Measurements from ENCODE around the gene ATP6AP2. TPM values are rescaled to one million over a fixed set of nuclear protein-coding genes. Genes with fewer than 3 reads are reported as not detected.
A peak's percentile ranks its signal among the peaks of the same experiment; 100 is the strongest.

Gene ATP6AP2
- total RNA-seq, 4 donors from 2014 or later: 62.9 to 102 (median 67.3) TPM

- peak in 1 of 4 donors; percentile 17 for TF ChIP-seq POLR2A (IDR thresholded peaks at IDR 0.05)
- TF ChIP-seq CTCF (IDR thresholded peaks at IDR 0.05): peak in 1 of 6 experiments; percentile 2
- Histone ChIP-seq H3K4me3 (peak overlapping the region; percentile 9 to 55 (median 32)), H3K36me3 (peaks cover 0 to 2% (median 0%) of the 10 kb centered on the region in 3 donors), H3K9me3 (no peaks in the 10 kb centered on the region), H3K27ac (peak overlapping the region; percentile 67 to 83 (median 78)), H3K27me3 (no peaks in the 10 kb centered on the region), H3K4me1 (peaks cover 8 to 52% (median 22%) of the 10 kb centered on the region in 3 donors)
- intact Hi-C loops (cut with DNase I): no loop called here
- DNase-seq: peak; percentile 7
- 0 to 19% methylated on average over 4 of the region's 4 CpGs for WGBS, 2 donors
Observed at GRCh38 chrX:40644821-40645358, 64.1 kb downstream of the ATP6AP2 start.

DNA sequence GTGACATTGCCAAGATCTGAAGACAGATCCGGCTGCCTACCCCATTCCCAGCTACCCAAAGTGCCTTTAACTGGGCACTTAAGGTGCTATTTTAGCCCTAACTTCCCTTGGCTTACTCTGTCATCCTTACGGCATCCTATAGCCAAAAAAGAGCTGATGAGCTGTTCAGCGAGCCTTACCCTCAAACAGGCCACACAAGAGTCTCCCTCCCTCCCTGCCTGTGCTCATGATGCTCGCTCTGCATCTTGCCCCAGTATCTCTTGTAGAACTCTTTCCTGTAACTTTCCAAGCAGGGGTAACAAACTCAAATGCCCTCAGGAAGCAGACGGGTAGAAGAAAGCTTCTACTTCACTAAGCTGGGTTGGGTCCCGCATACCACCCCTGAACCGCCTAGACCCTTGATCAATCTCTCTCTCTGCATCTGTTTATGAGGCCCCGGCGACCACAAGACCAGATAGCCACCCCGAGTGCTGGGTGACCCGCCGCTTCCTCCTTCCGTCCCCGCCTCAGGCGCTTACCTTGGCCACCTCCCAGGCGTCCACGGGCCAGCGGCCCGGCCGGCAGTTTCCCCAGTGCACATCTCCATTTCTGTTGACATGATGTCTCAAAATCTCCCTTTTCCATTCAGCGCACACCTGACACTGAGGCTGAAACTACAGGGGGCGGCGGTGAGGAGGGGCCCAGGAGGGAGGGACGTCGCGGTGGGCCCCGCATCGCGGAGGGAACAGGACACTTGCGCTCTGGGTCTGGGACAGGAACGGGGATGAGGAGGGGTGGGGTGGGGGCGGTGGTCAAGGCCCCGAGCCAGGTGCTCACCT is 65.9 kb downstream of the ATP6AP2 start:
- TF ChIP-seq POLR2A (IDR thresholded peaks at IDR 0.05) (no peak), CTCF (IDR thresholded peaks at IDR 0.05) (no peak)
- H3K36me3 ChIP-seq: no peaks in the 10 kb centered on the region
- peak overlapping the region; percentile 84 to 92 (median 85) for H3K27ac ChIP-seq
- peaks cover 8 to 50% (median 22%) of the 10 kb centered on the region in 3 donors for H3K4me1 ChIP-seq
- peak overlapping the region; percentile 66 to 86 (median 76) for H3K4me3 ChIP-seq
- intact Hi-C loops (cut with DNase I): no loop called here
- no peaks in the 10 kb centered on the region for H3K9me3 ChIP-seq
- 0 to 15% methylated on average over 9 to 17 of the region's 33 CpGs for WGBS, 2 donors
- H3K27me3 ChIP-seq: no peaks in the 10 kb centered on the region
- no peak for DNase-seq

DNA sequence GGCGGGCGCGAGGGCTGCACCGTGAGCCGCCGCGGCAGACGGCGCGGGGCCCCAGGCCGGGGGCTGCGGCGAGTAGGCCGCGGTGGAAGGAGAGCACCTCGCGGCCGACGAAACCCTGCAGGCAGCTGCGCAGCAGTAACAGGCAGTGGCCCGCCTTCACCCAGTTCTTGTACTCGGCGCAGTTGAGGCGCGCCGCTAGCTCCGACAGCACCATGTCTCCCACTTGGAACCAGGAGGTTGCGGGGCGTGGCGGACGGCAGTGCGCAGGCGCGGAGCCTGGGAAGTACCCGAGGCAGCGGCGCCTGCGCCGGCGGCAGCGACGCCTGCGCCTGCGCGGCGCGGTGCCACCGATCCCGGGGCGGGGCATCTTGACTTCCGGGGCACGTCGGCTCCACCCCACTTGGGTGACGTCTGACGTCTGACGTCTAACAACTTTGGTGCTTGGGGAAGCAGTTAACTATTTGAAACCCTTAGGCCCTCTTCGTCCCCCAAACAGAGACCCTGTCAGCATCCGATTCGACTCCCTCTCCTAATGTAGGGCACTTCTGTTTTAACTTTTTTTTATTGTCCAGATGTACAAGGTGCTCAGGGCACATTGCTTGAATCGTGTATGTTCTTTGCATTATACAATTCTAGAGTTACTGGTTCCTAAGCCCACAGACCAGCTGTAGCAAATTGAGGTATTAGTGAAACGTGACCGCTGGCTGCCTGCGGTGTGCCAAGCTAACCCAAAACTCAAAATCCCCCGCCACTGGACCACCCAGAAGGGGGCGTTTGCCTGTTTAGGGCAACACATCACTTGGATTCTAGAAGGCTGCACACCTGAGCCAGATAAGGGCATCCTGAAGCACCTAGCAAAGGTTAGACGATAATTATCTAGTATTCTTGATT is 66.8 kb downstream of the ATP6AP2 start, which contains the start of gene CXorf38:
Gene CXorf38 (minus strand): TSS at position 255 of the 891 bp plus-strand sequence. CDS start 41 bp downstream, at position 214.
- H3K27me3 ChIP-seq: no peaks in the 10 kb centered on the region
- TF ChIP-seq CTCF (IDR thresholded peaks at IDR 0.05) (no peak), POLR2A (IDR thresholded peaks at IDR 0.05) (peak in 2 of 4 donors; percentile 46 to 87)
- peak within 1 kb of the TSS; percentile 84 to 92 (median 85) for H3K27ac ChIP-seq
- WGBS, 2 donors: 9 to 23% methylated on average over 4 to 10 of the region's 66 CpGs
- H3K9me3 ChIP-seq: no peaks in the 10 kb centered on the region
- peaks cover 5 to 41% (median 22%) of the 10 kb centered on the region in 3 donors for H3K4me1 ChIP-seq
- DNase-seq: peak; percentile 63
- intact Hi-C loops (cut with DNase I): no loop called here
- peak within 1 kb of the TSS; percentile 66 to 86 (median 76) for H3K4me3 ChIP-seq
- H3K36me3 ChIP-seq: peaks cover 0 to 3% (median 0%) of the 10 kb centered on the region in 3 donors

DNA sequence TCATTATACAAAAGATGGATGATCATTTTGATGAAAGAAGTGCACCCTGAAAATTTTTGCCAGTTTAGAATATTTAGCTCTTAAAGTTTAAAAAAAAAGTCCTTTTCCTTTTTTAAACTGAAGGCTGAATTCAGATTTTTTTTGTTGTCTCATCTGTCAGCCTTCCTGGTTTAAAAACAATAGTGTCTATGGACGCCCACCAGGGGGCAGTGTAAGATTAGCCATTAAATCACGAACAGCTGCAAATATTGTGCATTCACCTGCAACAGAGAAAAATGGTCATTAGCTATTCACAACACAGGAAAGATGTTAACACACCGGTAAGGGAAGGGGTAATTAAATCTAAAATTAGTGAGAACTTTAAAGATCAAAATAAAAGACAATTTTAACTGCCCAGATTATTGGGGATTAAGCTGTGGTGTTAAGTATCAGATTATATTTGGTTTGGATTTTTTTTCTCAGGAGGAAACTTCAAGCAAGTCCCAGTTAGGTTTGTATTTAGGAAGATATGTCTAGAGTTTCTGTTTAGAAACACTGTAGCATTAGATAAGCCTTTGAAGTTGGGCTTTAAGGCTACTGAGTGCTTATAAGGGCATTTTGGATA is 71.0 kb downstream of the ATP6AP2 start:
- no peak for DNase-seq
- peak; percentile 66 to 86 (median 81) for TF ChIP-seq CTCF (IDR thresholded peaks at IDR 0.05)
- no peak for TF ChIP-seq POLR2A (IDR thresholded peaks at IDR 0.05)
- intact Hi-C loops (cut with DNase I): loop anchor here (10.0 kb wide), 1 partner anchor 143 kb away; no protein-coding TSS in a partner anchor
- no peak overlapping the region for H3K4me3 ChIP-seq
- peaks cover 0 to 5% (median 4%) of the 10 kb centered on the region in 3 donors for H3K4me1 ChIP-seq
- H3K36me3 ChIP-seq: peaks cover 0 to 28% (median 4%) of the 10 kb centered on the region in 3 donors
- no peaks in the 10 kb centered on the region for H3K9me3 ChIP-seq
- peak overlapping the region in 1 of 4 donors; percentile 12 for H3K27ac ChIP-seq
- WGBS, 2 donors: 3 to 4% methylated on average over 3 of the region's 3 CpGs
- no peaks in the 10 kb centered on the region for H3K27me3 ChIP-seq

Measured in esophagus squamous epithelium (tissue), 5 donors.